AG08395 (cell line): ENCODE results near the gene STK26.
"Not testable (repeated sequence)": the region's sequence is repeated elsewhere in the genome, so short reads cannot be mapped to it uniquely, and the experiment has no call there.

Experiments
- DNase-seq: peaks from one replicate; pipeline ENCODE4 v3.0.0; 2012; ENCODE audit warnings: mixed read lengths, low spot score

Gene STK26

DNA sequence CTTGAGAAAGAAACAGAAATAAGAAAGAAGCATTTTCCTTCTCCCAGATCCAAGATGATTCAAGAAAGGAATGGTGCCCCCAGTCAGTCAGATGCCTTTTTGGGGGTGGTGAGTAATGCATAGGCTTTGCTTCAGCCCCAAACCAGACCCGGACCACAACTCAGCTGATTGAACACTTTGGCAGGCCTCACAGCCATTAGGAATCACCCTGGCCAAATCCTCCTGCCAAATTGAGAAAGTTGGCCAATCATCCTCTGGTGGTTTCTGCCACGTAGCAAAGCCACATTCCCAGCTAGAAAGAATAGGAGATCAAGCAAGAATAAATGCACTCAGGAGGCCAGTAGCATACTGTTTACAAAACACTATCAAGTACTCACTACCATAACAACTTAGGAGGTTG lies 71.1 kb downstream of the STK26 start:
- DNase-seq, result peak; percentile 7

DNA sequence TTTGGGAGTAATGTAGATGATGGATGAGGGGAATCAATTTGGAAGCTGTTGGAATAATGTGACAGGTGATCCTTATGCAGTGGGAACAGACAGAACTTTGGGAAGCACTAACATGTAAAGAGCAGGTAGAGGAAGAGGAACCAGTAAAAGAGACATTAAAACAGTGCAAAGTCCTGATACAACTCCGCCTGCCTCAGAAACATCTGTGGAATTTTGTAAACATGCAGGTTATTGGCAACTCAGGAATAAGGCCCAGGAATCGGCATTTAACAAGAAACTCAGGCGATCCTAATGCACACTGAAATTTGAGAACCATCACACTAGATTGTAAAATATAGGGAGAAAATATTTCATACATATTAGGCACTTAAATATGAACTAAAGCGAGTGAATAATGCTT lies 75.6 kb downstream of the STK26 start:
- DNase-seq, result not testable (repeated sequence)

DNA sequence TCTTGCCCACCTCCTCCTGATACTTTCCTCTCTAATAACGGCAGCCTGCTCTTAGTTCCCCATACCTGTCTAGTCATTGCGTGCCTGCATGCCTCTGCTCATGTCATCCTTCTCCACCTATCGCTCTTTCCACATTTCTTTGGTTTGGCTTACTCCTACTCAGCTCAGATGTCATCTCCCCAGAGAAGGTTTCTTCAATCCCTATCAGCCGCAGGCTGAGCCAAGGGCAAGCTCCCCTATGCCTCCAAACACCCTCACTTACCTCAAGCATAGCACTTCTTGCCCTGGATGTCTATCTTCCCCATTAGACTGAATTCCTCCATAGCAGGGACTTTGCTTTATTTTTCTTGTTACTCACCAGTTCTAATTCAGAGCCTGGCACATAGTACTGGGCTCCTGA lies 78.1 kb downstream of the STK26 start:
- DNase-seq, result no peak

DNA sequence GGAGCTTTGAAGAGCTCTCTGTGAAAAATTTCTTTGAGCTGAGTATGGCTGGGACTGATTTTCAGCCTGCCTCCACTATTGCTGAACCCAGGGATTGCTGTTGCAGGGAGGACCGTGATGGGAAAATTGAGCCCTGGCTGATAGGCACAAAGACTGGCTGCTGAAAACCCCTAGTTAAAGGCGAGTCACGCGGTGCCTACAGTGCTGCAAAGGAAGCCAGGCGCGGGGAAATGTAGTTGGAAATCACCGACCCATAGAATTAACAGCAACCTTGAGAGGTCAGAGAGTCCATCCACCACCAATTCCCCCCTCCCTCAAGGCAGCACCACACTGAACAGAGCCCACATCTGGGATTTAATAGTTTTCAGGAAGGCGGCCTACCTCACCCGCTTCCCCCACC lies 78.7 kb downstream of the STK26 start:
- no peak for DNase-seq

DNA sequence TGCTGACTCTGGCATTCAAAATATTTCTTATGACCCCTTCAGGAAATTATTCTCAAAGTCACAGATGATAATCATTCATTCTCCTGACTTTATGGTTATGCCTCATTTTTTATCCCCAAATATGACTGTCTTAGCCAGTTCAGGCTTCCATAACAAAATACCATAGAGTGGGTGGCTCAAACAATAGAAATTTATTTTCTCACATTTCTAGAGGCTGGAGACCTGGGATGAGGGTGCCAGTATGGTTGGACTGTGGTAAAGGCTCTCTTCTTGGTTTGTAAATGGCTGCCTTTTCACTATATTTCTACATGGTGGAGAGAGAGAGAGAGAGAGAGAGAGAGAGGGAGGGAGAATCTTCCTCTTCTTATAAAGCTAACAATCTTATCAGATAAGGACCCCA lies 84.2 kb downstream of the STK26 start:
- DNase-seq, result no peak

DNA sequence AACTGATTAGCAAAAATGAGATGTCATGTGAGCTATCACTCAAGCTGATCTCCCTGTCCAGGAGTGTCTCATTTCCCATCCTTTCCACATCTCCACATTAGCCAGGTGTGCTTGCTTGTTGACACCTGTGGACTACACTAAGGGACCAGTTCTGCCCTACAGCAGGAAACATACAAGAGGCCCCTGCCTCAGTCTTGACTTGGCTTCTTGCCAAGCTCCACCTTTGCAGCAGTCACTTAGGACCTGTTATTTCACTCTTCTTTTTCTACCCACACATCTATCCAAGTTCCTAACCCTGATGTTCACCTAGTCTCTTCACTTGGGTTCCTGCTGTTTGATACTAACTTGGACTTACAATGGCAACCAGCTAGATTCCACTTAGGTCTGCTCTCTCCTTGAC lies 91.5 kb downstream of the STK26 start:
- no peak for DNase-seq

DNA sequence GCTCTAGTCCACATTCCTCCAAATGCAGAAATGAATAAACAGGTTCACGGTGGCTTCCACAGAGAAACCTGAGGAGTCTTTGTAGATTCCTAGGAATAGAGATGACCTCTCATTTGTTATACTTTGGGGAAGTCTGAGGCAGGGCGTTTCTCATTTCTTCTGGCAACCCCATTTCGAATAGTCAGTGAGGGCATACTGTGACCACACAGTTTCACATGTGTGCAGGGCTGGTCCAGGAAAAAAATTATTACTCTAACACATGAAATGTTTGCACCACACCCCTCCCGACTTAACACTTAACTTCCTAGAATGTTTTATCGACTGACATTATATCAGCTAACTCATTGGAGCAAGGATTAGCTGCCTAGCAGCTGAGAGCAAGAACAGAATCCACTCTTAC lies 92.7 kb downstream of the STK26 start:
- no peak for DNase-seq

DNA sequence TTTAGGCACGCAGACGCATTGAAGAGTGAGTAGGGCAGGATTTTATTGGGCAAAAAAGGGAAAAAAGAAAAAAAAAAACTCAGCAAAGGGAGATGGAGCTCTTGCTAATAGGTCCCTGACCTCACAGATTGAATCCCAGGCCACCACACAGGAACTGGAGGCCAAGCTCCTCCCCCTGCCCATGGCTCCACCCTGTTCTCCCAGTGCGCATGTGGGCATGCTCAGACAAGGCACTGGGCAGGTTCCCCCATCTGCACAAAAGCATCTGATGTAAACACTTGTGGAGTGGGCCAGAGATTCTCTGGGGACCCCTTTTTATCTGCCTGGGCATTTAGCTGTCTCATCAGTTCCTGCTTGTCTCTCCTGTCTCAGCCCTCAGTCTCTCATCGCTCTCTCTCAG lies 95.3 kb downstream of the STK26 start:
- DNase-seq, result no peak

DNA sequence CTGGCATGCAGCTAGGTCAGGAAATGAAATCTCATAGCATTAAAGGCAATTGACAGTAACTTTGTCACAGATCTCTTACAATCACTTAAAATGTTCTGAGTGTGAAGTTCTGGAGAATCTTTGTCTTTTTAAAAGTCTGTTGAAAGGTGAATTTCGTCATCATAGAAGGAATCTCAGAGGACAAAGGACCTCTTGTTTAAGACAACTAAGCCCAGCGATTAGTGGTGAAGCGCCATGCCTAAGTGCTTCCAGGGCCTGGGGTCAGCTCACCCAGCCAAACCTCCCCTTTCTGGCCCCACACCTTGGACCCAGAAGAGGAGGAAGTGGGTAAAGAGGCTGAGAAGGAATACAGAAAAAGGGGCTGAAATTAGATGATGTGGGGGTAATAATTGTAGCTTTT lies 96.2 kb downstream of the STK26 start:
- no peak for DNase-seq

DNA sequence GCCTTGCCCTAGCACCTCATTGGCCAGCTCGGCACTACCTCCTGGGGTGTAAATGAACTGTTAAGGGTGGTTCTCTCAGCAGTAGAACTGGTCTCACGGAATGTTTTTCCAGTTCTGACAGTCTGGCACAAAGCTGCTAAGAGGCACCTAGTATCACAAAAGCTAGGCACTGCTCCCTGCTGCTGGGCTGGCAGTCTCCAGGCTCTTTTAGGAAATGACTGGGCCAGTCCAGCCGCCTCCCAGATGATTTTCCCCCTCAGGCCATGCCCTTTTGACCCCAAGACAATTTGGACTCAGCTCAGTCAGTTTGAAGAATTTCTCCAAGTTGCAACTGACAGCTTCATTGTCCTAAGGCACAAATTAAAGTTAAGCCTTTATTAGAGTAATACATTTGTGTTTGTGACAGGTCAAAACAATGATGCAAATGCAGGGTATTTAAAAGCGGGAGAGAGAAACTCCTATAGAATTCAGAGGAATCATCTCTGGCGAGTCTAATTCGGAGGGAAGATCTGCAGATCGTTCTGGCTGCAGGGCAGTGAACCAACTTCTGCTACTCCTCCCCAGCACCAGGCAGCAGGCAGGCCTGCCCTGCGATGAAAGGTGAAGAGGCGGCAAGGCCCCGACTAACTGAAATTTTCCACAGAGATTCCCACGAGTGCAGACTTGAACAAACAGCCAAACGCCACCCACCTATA lies 96.9 kb downstream of the STK26 start:
- no peak for DNase-seq

DNA sequence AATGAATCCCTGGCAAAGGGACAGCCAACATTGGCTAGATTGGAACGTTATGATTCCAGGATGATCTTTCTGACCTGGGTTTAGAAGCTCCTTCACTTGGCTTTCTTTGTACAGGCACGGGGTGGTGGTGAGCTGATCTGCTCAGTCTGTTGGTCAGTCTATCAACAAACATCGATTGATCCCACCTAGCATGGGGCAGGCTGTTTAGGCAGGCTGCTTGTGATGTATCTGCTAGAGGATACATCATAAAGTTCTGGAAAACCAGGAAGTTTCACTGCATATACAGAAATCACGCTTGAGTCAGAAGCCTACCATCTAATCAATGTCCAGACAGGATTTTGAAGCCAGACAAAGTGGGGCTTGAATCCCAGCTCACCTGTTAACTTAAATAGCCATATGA lies 97.8 kb downstream of the STK26 start:
- no peak for DNase-seq
